GM19023 (cell line): ENCODE measurements around the gene CNR1.

ENCODE experiments used
- ATAC-seq: cut with Tn5 transposase; IDR thresholded peaks from one replicate; pipeline ENCODE4 v1.9.1; 2021; ENCODE audit warnings: mild to moderate bottlenecking, moderate library complexity; ENCODE audit not compliant: unreplicated experiment

The CNR1 gene

DNA sequence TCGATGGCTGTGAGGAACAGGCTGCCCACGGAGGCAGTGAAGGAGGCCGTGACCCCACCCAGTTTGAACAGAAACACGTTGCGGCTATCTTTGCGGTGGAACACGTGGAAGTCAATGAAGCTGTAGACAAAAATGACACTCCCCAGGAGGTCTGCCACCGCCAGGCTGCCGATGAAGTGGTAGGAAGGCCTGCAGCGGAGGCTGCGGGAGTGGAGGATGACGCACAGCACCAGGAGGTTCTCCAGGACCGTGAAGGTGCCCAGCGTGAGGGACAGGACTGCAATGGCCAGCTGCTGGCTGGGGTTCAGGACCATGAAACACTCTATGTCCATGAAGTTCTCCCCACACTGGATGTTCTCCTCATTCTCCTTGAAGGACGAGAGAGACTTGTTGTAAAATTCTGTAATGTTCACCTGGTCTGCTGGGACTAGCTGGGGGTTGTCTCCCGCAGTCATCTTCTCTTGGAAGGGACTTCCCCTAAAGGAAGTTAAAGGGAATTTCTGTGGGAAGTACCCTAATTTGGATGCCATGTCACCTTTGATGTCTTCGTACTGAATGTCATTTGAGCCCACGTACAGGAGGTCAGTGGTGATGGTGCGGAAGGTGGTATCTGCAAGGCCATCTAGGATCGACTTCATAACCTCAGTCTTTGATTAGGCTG is 21.4 kb downstream of the CNR1 start:
- no peak for ATAC-seq

- ATAC-seq: no peak
Measured at GRCh38 chr6:88143421-88144157, 22.6 kb downstream of the CNR1 start.

GRCh38 chr6:88142297-88142668 is 23.9 kb downstream of the CNR1 start:
- ATAC-seq: no peak

DNA sequence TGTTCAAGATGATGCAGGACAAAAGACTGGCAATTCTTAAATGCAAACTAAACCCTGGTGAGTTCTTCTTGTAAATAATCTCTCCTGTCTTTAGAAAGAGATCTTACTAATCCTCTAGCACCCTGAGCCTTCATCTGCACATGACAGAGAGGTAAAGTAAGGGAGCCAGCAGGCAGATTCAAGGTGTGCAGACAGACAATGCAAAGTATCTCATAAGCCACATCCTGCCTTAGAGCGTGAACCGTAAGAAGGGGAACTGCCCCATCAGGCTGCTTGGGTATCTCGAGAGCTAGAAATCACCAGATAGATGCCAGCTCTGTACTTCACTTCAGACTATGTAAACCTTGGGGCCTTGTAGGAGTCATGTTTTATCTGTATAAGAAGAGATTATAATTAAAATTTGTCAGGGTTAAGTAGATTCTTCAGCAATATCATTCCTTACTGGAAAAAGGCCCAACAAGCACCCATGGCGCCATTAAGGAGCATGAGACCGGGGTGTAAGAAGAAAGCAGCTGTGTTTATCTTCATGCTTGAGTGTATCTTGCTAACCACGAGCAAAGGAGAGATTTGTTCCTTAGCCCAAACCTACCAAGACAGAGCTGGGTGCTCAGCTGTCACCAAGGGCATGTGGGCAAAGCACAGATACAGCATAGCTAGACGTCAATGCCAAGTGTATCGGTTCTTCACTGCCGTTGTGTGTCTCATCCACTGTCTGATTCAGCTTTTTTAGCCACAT is 24.4 kb downstream of the CNR1 start:
- peak; percentile 90 for ATAC-seq

DNA sequence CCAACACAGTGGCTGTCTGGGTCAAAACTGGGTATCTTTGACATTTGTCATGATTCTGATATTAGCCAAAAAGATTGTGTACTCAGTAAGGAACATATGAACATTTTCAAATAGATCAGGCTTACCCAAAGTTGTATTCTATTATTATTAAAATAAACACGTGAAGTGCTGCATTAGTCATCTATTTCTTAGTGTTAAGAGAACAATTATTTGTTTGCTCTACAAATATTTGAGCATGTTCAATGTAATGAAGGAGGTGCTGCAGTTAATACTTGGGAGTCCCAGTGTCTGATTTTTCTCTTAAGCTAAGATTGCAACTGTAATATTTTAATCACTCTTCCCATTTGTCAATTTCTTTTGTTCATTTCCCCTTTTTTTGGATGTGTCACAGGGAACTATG is 28.2 kb downstream of the CNR1 start:
- ATAC-seq: no peak

DNA sequence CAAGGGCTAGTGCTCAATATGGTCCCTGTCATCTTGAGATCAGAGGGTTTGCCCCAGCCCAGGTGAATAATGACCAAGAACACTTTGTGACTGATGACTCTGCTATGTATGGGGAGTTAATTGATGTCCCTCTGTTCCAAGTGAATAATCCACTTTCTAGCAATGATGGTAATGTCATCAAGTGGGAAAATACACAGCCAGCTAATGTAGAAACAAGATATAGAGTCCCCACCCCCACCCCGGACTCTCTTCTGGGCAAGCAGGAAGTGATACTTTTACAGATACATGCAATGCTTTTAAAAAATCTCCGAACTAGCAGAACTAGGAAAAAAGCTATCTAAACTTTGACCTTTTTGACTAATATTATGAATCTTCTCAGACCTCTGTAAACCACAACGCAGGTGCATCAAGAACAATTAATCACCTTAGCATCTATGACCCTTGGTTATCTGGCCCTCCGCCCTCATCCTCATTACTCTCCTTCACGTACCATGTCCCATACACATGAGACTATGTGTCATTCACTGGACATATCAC is 30.5 kb downstream of the CNR1 start:
- peak; percentile 75 for ATAC-seq

DNA sequence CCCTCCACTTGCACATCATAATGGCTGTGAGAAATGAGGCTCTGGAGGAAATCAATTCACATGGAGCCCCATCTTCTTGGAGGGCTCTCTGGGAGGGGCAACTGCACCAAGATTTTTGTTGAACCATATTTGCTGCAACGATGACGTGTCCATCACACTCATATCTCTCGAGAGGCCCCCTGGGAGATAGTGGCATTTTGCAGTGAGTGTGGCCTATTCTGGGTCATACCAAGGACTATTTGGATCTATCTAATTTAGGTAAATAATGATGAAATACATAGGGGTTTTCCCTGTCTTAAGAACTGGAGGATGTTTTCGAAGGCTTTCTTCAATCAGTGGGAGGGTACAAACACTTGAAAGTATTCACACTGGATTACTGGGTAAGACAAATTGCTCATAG is 31.6 kb downstream of the CNR1 start:
- ATAC-seq: no peak

DNA sequence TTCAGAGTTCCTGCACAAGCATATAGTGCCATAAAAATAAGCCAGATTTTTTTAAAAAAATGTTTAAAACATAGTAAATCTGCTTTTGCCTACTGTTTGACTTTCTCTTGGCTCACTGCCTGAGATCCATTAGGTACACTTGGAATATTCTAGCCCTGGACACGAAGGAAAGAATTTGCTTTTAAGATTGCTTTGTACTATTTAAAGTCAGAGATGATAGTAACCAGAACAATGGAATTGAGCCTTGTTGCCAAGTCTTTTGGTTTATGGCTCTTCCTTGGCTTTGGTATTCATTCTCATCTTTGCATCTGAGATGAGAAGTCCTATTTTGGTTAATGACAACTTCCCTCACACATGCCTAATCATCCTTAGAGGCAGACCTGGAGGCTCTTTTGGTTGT is 32.4 kb downstream of the CNR1 start:
- ATAC-seq: no peak

DNA sequence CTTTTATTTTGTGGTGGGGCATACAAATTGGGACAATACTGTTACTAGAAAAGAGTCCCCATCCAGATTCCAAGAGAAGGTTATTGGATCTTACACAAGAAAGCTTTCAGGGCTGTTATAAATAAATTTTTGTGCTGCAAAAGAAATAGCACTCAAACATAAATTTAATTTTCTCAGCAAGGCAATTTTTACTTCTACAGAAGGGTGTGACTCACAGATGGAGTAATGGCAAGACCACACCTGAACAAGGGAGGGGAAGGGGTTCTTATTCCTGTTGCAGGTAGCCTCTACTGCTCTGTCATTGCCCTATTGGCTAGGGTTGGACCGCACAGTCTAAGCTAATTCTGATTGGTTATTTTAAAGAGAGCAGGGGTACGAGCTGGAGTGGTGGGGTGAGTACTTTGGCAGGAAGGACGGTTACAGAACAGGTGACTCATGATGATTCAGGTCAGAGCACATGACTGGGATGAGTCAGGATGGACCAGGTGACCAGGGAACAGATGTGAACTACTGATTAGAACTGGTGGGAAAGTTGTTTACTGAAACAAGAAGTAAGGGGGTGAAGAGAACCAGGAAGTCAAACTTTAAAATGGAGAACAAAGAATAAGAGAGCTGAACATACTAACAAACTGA is 41.1 kb downstream of the CNR1 start:
- ATAC-seq: no peak

DNA sequence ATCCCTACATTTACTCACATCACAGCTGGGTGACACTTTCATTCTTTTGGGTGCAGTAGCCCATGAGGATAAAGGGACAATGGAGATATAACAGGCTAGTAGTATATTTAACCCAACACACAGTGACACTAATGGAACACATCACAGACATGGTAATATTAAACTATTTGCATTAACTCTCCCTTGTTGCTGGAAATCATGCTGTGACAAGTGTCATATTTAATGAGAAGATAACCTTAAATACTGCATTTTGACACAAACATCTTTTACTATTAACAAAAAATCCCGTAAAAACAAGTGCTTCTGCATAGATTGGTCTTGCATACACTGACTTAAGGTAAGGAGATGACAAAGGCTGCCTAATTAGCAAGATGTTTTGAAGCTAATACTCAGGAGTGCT is 45.5 kb downstream of the CNR1 start:
- ATAC-seq: no peak

DNA sequence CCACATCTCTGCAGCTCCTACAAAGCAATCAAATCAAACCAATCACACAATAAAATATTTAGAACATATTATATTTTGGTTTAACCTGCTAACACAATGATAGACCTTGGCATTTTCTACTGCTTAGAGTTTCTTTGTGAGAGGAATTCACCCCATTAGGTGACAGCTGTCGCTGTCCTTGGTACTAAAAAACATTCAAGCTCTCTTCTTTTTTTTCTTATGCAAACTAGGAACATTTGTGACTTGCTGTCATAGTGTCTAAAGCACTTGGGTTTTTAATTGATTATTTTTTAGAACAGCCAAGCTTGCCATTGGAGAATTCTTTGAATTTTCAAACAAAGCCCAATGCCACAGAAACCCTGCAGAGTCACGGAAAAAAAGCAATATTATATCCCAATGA is 46.4 kb downstream of the CNR1 start:
- no peak for ATAC-seq

GRCh38 chr6:88116276-88116675 is 49.9 kb downstream of the CNR1 start:
- ATAC-seq: no peak

GRCh38 chr6:88115307-88115706 is 50.8 kb downstream of the CNR1 start:
- no peak for ATAC-seq

DNA sequence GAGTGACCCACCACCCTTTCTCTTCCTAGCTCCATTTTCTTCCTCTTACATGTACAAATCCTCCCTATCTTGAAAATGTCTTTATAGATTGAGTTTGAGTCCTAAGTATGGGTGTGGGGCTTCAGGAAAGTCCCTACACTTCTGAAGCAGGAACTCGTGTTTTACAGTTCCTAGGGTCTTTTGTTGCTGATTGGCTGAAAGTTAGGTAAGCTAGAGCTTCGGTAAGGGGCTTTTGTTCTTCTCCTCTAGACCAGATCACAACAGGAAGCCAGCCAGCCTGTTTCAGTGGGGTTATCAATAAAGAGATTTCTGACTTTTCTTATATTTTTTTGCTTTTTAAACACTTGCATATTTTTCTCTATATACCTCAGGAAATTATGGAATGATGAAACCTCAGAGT is 51.3 kb downstream of the CNR1 start:
- peak; percentile 62 for ATAC-seq

DNA sequence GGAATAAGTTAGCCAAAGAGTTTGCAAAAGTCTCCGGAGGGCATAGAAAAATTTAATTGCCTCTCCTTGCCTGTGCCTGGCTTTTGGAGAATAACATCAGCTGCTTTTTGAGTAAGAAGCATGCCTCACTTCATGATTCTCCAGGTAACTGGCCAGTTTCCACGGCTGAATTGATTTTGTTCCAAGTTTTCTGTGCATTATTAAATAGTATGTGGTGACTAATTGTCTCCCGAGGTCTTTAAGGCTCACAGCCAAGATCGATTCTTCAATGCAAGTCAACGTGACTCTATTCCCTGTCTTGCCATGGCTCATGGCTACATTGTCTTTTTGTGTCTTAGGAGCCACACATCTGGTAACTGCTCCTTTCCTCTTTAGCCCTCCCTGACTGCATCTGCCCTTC is 54.2 kb downstream of the CNR1 start:
- ATAC-seq: no peak

- no peak for ATAC-seq
Measured at GRCh38 chr6:88107241-88107640, 58.9 kb downstream of the CNR1 start.

GRCh38 chr6:88105741-88106340 is 60.3 kb downstream of the CNR1 start:
- ATAC-seq: no peak
